ENCODE results near the gene DMD. TPM values are rescaled to one million over a fixed set of nuclear protein-coding genes. Genes with fewer than 3 reads are reported as not detected.

The DMD gene
- total RNA-seq, 4 donors from 2014 or later, result 27.7 to 54.7 (median 34.4) TPM

GRCh38 chrX:31355206-31355955 is 1856.0 kb downstream of the DMD start:
- TF ChIP-seq CTCF (IDR thresholded peaks at IDR 0.05), result no peak
- ATAC-seq (ENCODE audit: low FRiP score) (no peak), DNase-seq (ENCODE audit: low spot score) (no peak)

DNA sequence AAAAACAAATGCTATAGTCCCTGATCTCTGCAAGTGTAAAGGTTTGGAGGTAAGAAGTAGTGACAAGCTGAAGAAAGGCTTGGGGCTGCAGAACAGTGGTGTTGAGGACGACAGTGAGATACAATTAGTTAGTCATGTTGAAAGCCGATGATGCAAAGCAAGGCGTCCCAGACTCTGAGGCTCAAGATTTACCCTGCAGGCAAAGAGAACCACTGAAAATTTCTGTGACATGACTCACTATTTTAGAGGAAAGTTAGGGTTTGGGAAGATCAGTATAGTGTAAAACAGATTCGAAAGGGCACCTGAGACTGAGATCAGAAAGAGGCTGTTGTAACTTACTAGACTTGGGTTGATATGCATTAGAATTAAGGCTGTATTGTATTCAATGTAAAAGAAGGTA is 1858.3 kb downstream of the DMD start:
- ATAC-seq (ENCODE audit: low FRiP score) (no peak), DNase-seq (ENCODE audit: low spot score) (no peak)
- no peak for TF ChIP-seq CTCF (IDR thresholded peaks at IDR 0.05)

- DNase-seq (ENCODE audit: low spot score), result no peak
- TF ChIP-seq CTCF (IDR thresholded peaks at IDR 0.05), result no peak
These were observed 1860.6 kb downstream of the DMD start for GRCh38 chrX:31350808-31351074.

GRCh38 chrX:31349515-31349914 is 1861.8 kb downstream of the DMD start:
- ATAC-seq (ENCODE audit: low FRiP score) (no peak), DNase-seq (ENCODE audit: low spot score) (no peak)
- no peak for TF ChIP-seq CTCF (IDR thresholded peaks at IDR 0.05)

More at GRCh38 chrX:31350808-31351074, 1860.6 kb downstream of the DMD start:
- no peak for ATAC-seq (ENCODE audit: low FRiP score)

DNA sequence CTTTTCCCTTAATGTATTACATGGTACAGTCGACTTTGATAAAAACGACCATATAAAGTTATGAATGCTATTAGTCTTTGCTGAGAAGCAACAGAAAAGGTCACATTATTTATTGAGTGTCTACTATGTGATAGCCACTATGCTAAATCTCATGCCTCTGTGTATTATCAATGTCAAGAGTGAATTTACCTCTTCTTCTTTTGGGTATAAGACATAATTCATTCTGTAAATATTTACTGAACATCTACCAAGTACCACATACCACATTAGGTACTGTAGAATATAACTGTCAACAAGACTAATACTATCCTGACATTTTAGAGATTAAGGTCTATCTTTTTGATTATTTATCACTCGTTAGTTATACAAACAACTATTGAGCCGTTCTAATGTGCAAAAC is 1870.8 kb downstream of the DMD start:
- DNase-seq (ENCODE audit: low spot score) (no peak), ATAC-seq (ENCODE audit: low FRiP score) (no peak)
- no peak for TF ChIP-seq CTCF (IDR thresholded peaks at IDR 0.05)

GRCh38 chrX:31338991-31339350 is 1872.4 kb downstream of the DMD start:
- TF ChIP-seq CTCF (IDR thresholded peaks at IDR 0.05), result no peak
- no peak for DNase-seq (ENCODE audit: low spot score)
- ATAC-seq (ENCODE audit: low FRiP score), result no peak

DNA sequence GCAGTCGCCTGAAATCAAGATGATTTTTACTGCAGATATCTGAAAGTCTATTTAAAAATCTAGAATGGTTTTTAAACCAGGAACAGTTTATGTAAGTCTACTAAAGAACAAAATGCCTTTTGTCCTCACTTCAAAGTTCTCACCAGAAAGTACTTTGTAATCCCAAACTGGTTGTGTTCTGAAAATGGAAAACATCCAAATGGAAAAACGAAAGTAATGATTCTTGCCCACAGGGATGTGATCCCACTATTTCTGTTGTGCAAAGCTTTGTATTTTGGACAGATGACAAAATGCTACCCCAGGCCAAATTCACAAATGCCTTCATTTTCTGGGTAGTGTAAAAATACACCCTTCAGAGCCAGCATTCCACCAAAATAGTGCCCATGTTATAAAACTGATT is 1874.0 kb downstream of the DMD start:
- DNase-seq (ENCODE audit: low spot score) (no peak), ATAC-seq (ENCODE audit: low FRiP score) (no peak)
- no peak for TF ChIP-seq CTCF (IDR thresholded peaks at IDR 0.05)
